GM12892 (cell line): Measurements from ENCODE around the gene VWA1.
"Not testable (repeated sequence)": the region's sequence is repeated elsewhere in the genome, so short reads cannot be mapped to it uniquely, and the experiment has no call there.

Source experiments
- DNase-seq: peaks from one replicate; pipeline ENCODE4 v3.0.0; 2011; ENCODE audit not compliant: insufficient read length
- FAIRE-seq: peaks from 2 replicates; lab custom pipeline; 2011; peaks lifted over from hg19 to GRCh38; lab: Jason Lieb, UNC
- POLR2A ChIP-seq: IDR thresholded peaks from 2 replicates; pipeline ENCODE4 v1.6.1; 2011; ENCODE audit warnings: low read depth, low read length, control low read depth
- POLR2AphosphoS5 ChIP-seq: IDR thresholded peaks from 2 replicates; pipeline ENCODE4 v1.6.1; 2011; ENCODE audit warnings: low read depth, low read length, control low read depth
- TAF1 ChIP-seq: IDR thresholded peaks from 2 replicates; pipeline ENCODE4 v1.6.1; 2011; ENCODE audit warnings: low read depth, mild to moderate bottlenecking, control low read depth, low read length, borderline replicate concordance

The VWA1 gene

GRCh38 chr1:1428174-1428573 is 7.3 kb upstream of the VWA1 start:
- FAIRE-seq (no peak), DNase-seq (no peak)
- no peak for TF ChIP-seq POLR2AphosphoS5
- TF ChIP-seq POLR2A = no peak
- no peak for TF ChIP-seq TAF1

GRCh38 chr1:1428967-1429366 is 6.5 kb upstream of the VWA1 start:
- FAIRE-seq = not testable (repeated sequence)

GRCh38 chr1:1429671-1430073 is 5.8 kb upstream of the VWA1 start:
- DNase-seq (no peak), FAIRE-seq (no peak)

More at GRCh38 chr1:1428967-1429366, 6.5 kb upstream of the VWA1 start:
- not testable (repeated sequence) for DNase-seq

GRCh38 chr1:1430114-1430982 is 5.1 kb upstream of the VWA1 start:
- DNase-seq (no peak), FAIRE-seq (no peak)
- TF ChIP-seq TAF1 (no peak), POLR2AphosphoS5 (no peak), POLR2A (no peak)

More at GRCh38 chr1:1429671-1430073, 5.8 kb upstream of the VWA1 start:
- no peak for TF ChIP-seq POLR2A
- TF ChIP-seq TAF1 = no peak
- no peak for TF ChIP-seq POLR2AphosphoS5

GRCh38 chr1:1430992-1431844 is 4.3 kb upstream of the VWA1 start:
- peak; percentile 29 for DNase-seq
- no peak for TF ChIP-seq POLR2AphosphoS5
- TF ChIP-seq TAF1 = no peak
- no peak for TF ChIP-seq POLR2A
- FAIRE-seq = no peak

GRCh38 chr1:1431845-1432273 is 3.6 kb upstream of the VWA1 start:
- TF ChIP-seq POLR2AphosphoS5 = no peak
- TF ChIP-seq POLR2A = no peak
- no peak for TF ChIP-seq TAF1
- no peak for DNase-seq
- FAIRE-seq = no peak

GRCh38 chr1:1432274-1432950 is 3.1 kb upstream of the VWA1 start:
- TF ChIP-seq TAF1 (no peak), POLR2AphosphoS5 (no peak), POLR2A (no peak)
- DNase-seq (no peak), FAIRE-seq (no peak)

- DNase-seq (peak; percentile 37), FAIRE-seq (no peak)
- no peak for TF ChIP-seq TAF1
- no peak for TF ChIP-seq POLR2A
- no peak for TF ChIP-seq POLR2AphosphoS5
These were observed 2.3 kb upstream of the VWA1 start for GRCh38 chr1:1432951-1433803.

- TF ChIP-seq TAF1 (no peak), POLR2AphosphoS5 (no peak), POLR2A (no peak)
- peak; percentile 30 for DNase-seq
- peak; percentile 14 for FAIRE-seq
These were observed 1.7 kb upstream of the VWA1 start for GRCh38 chr1:1433804-1434130.

- no peak for TF ChIP-seq TAF1
- no peak for TF ChIP-seq POLR2AphosphoS5
- no peak for TF ChIP-seq POLR2A
- FAIRE-seq = no peak
- peak; percentile 32 for DNase-seq
These were observed 1.2 kb upstream of the VWA1 start for GRCh38 chr1:1434131-1434823.
